Measurements from ENCODE around the gene SCGN.

SCGN gene

DNA sequence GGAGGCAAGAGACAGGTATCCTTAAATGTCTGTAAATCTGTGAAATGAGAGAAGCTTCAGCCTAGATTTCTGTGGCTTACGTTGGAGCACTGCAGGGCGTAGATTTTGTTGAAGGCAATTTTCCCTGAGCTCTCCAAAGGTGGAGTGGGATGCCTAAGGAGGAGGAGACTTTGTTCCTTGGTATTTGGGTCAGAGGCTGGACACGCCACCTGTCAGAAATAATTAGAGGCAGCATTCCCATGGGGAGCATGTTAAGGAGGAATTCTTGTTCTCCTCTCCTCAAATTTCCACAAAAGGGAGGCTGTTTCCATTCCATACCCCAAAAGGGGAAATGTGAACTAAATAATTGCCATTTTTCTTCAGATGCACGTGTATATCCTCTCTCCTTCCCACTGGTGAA is 11.1 kb upstream of the SCGN start:
- no peak for DNase-seq (ENCODE audit: low read depth)

DNA sequence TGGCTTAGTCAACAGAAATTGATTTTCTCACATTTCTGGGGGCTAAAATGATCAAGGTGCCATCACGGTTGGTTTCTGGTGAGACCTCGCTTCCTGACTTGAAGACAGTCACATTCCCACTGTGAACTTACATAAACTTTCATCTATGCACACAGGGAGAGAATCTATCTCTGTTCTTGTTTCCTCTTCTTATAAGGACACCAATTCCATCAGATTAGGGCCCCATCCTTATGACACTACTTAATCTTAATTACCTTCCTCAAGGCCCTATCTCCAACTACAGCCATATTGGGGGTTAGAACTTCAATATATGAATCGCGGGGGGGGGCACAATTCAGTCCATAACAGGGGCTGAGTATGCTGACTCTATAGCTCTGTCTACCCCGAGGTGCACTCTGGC is 10.6 kb upstream of the SCGN start:
- DNase-seq (ENCODE audit: low read depth) = no peak

DNA sequence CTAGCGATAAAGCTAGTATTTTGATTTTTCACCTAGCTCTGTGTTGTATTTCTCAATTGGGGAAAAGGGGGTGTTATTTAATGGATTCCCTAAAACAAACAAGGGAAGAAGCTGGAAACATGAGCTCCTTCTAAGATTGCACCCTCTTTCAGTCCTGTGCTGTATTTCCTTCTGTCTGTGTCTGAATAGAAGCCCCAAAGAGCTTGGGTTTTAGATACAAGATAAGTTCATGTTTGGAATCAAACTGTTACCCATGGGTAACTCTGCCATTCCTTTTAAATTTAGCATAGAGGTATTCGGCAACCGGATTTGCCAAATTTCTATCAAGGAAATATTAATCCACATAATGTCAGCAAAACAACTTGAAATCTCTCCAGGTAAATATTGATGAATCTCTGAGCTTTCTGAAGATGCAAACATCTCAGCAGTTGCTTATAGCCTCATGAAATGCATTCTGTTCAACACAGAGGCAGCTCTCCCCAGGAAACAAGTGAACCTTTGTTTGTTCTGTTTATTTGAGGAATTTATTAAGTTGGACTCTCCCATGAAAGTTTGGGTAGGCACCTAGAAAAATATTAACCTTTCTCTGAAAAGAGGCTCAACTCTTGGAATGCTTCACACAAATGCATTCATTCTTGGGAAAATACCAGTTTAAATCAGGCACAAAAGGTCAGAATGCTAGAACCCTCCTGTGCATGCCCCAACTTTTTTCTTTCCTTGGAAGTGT is 9.9 kb upstream of the SCGN start:
- DNase-seq (ENCODE audit: low read depth) = no peak

DNA sequence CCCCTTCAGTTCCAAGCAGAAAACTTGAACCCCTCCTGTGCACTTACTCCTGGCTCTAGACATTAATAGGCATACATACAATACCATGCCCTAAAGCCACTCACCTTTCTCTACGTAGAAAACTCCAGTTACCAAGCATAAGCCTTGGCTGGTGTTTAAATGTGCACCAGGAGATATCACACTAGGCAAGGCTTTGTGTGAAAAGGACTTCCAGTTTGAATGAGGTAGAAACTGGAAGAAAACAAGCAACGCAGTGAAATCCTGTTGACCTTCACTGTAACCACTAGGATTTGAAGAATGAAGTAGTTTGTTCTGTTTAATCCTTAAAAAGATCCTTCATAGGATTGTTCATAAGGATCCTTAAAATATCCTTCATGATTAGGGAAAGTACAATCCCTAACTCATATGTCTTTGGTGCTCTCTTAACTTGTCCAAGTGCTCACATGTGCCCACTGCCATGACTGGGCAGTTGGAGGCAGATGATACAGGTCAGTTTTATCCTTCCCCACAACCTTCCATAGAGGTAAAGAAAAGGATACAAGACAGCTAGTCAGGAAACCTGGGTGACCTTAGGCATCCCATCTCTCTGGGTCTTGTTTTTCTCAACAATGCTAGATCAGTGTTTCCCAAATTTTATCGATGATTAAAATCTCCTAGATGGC is 9.2 kb upstream of the SCGN start:
- DNase-seq (ENCODE audit: low read depth) = no peak

DNA sequence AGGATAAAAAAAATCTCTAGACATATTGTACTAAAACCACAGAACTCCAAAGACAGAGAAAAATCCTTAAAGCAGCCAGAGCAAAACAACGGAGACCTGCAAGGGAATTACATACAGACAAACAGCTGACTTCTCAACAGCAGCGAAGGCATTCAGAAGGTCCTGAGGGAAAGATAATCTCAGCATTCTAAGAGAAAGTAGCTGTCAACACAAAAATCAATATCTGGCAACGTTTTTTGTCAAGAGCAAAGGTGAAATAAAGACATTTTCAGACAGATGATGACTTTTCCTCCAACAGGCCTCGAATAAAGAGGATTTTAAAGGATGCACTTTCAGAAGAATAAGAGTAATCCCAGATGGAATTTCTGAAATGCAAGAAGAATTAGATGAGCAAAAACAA is 6.1 kb upstream of the SCGN start:
- DNase-seq (ENCODE audit: low read depth) = no peak

DNA sequence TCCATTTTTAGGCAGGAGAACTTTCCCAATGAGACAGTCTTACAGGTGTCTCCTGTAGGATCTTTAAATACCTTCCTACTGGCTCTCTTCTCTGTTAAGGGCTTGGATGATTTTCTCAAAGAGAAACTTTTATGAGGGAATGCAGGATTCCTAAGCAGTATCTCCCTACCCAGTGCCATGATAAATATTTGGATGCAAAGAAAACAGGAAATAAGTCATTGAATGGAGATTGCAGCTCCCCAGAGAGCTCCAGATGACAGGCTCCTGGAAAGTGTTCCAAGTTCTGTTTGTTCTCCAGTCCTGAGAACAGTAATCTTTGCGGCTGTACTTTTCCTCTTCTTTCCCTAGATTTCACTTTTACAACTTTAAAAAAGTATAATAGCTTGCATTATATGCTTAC is 2.4 kb upstream of the SCGN start:
- no peak for DNase-seq (ENCODE audit: low read depth)

DNA sequence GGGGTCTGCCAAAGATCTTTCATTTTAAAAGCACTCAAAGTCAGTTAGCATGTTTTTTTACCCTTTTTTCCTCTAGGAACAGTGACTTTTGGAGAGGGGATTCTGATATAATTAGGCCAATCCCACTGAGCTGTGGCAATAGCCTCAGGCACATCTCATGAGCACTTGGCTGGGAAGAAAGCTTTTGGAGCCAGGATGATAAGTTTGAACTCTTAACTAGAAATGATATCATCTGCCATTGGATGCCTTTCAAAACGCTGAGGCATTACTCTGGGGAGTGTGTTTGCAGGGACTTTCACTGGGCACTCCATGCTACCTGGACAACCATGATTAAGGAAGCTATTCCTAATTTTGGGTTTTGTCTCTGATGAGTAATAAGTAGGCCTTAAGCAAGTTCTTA is 3.7 kb downstream of the SCGN start:
- DNase-seq (ENCODE audit: low read depth) = no peak

DNA sequence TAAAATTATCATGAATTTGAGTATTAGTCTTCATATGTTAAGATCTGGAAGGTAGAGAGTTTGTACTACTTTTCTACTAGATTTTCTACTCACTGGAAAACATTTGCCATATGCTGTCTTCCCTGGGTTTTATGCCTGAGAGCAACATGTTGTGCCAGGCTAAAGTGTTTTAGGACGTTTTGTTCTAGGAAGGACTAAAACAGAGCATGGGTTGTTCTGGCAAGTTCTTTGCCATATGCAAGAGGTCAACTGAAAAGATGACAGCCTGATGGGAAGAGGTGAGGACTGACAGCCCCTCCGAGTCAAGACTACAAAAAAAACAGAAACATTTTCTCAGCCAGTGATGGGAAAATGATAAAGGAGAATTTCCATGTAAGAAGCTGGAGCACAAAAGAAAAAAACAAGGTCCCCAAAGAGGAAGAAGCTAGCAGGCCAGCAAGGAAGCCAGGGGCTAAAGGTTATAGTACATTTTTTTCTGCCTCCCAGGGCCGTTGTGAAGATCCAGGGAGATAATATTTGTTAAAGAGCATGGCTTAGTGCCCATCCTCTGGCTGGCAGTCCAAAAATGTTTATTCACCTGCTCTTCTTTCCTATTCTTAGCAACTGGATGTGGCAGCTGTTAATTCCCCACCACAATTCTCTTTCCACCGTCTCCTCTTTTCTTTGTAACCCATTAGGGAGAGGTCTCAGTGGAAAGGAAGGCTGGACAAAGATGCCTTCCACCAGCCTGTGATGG is 7.8 kb downstream of the SCGN start:
- DNase-seq (ENCODE audit: low read depth) = no peak

DNA sequence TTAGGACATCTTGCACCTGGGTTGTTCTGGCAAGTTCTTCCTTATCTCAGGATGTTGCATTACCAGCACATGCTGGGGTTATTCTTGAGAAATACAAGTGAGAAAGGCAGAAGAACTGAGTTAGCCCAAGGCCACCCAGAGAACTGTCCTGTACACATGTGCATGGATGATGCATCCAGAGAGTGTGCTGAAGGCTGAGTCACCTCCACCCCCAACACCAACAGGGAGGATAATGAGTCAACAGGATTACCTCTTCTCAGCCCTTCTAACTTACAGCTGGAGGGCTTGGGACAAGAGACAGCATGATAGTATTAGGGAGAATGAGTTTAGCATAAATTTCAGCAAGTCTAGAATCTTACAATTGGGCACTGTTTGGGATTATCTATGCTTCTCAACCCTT is 8.5 kb downstream of the SCGN start:
- DNase-seq (ENCODE audit: low read depth) = peak; percentile 38

DNA sequence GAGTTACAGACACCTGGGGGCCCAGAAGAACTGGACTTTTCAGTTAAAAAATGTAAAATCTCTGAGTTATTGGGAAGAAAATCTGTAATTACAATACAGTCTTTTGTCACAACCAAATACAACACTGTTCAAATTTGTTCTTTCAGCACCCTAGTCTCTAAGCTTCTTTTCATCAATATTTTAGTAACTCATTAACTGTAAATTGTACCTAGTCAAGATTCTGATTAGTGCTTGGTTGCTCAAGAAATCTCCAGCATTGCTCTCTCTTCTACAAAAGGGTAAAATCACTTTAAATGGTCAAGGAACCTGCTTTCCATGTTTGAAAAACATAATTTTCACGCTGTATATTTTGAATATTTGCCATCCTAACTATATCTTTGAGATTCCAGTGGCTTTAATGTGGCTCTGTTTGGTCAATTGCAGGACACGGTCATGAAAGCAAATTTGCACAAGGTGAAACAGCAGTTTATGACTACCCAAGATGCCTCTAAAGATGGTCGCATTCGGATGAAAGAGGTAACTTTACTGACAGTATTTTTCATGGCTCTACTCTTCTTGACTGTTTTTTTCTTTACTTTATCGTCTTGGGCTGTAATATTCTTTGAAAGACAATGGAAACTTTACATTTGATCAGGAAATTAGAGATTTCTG is 9.2 kb downstream of the SCGN start:
- no peak for DNase-seq (ENCODE audit: low read depth)

DNA sequence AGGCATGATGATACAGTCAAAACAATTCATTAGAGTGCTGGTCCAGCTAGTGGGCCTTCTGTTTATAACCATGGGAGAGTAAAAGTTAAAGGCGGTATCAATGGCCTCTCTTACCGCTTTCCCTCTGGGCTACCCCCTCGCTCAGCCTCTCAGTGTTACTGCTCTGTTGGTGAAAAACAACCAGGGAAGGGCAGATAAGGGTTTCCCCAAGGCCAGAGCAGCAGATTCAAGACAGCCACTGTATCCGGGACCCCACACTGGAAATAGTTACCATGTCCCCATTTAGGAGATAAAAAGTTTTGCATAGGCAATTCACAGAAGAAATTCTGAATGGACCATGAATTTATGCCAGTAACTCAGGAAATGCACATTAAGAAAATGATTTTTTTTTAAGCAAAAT is 13.4 kb downstream of the SCGN start:
- DNase-seq (ENCODE audit: low read depth) = no peak

DNA sequence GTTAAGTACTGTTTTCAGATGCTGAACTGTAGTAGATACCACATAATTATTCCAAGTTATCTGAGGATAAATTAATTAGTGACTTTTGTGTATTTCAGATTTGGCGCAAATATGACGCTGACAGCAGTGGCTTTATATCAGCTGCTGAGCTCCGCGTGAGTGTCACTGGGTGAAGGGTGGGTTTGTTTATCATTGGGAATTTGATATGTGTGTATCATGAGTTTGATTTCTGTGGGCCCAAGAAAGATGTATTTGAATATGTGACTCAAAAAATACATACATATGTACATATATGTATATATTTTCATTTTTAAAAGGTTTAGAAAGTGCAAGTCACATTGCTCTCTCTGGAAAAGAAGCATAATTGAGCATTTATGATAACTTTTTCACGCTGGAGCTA is 17.4 kb downstream of the SCGN start:
- DNase-seq (ENCODE audit: low read depth) = no peak

DNA sequence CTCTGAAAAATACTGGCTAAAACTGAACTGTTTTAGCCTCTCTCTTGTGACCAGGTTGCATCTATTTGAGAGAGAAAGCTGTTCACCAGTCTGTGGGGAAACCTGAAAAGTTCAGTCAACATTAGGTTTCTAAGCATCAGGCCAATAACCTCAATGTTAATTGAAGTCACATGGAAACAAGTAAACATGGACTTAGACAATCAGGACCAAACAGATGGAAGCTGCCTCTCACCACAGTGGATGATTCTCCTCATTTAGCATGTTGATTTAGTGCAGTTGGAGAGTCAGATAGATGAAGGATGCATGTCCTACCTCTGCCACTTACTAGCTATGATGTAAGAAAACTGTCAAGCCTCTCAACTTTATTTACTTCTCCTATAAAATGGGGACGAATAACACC is 18.2 kb downstream of the SCGN start:
- no peak for DNase-seq (ENCODE audit: low read depth)

DNA sequence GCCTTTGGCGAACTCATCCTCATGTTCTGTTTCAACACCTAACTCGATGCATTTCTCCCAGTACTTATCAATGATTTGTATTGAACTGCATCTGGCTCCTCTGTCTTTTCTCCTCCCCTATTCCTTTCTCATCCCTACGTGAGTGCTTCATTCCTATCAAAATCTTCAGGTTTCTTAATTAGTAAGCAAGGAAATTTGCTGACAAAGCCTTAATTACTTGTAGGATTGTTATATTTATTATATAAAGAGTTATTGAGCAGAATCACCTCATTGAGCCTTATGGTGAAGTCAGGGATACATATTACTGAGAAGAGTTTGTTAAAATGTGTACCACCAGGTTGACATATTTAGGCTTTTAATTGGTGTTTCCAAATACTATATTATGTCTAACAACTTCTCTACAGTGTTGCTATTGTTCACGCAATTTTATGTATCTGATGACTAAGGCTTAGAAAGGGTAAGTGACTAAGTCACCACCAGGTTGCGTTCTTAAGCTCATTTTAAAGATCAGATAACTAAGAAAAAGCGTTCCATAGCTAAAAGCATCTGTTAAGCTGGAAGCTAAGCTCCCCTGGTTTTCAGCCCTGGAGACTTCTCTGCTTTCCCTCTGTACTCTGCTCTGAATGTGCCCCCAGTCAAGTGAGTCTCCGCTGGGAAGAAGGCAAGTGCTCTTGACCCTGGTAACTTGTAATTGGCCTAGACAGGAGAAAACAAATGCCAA is 18.9 kb downstream of the SCGN start:
- no peak for DNase-seq (ENCODE audit: low read depth)

DNA sequence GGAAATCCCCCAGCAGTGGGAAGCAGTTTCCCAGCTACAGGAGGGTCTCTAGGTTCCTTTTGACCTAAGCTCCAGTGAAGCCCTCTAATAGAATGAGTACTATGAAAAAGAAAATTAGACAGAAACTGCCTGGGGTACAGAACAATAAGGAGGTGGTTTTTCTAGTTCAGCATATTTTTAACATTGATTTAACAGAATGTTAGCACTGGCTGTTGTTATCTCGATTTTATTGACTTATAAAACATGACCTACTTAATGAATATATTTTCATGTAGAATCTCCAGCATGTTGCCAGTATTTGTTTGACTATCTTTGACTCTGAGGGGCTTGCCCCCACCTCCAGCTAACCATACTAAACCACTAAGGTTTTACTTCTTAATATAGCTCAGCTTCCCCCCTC is 19.6 kb downstream of the SCGN start:
- DNase-seq (ENCODE audit: low read depth) = no peak

DNA sequence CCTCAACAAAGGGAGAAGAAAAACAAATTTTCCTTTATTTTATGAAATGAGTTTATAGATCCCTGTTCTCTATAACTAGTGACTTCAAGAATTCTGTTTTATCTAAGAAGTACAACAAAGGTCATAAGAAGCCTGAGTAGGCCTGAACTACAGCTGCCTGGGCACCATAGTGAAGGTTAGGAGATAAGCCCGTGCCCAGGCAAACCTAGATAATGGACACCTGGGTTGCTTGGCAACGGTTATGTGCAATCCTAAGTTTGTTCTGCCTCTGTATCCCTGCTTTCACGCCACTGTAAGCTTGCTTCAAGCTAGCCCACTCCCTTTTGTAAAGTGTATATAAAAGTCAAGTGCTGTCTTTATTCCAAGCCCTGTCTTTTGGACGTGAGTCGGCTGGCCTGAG is 23.2 kb downstream of the SCGN start:
- DNase-seq (ENCODE audit: low read depth) = no peak

DNA sequence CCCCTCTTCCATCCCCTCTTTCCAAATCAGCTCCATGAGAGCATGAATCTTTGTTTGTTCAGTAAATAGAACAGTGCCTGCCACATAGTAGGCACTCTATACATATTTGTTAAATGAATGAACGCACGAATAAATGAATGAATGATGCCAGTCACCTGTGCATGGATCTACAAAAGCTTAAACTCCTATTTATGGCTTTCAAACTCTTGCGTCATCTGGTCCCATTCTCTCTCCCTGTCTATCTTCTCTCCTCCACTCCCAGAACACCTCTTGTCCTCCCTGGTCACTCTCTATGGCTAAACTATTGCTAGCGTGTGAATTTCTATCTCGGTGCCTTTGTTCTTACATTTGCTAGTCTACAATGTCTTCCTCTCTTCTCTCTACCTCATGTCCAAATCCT is 24.8 kb downstream of the SCGN start:
- DNase-seq (ENCODE audit: low read depth) = no peak

DNA sequence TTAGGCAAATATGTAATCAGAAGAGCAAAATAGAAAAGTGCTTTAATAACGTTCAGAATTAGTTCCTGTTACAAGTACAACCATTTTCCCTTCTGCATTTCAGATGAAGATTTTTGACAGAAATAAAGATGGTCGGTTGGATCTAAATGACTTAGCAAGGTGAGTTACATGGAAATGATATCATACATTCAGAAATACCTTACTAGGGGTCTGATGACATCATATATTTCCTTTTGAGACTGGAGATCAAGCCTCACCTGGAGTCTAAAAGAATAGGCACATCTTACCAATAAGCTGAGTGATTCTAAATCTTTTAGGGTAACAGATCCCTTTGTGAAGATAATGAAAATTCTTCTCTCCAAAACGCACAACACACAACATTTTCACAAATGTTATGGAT is 29.8 kb downstream of the SCGN start:
- no peak for DNase-seq (ENCODE audit: low read depth)

DNA sequence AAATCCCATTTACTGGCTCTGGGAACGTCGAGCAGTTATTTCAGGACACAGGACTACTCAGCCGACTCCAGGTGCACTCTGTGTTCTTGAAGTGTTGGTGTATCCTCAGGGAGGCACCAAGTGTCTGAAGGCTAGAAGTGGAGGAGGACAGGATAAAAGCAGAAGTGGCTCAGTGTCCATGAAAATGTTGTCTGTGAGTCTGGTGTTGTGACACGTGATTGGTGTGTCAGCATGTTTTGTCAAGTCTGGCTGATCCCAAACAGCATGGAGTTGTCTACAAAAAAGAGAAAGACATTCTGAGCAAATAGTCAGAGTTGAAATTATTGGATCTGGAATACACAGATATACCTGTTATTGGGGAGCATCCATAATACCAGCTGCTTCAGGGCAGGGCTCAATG is 30.3 kb downstream of the SCGN start:
- DNase-seq (ENCODE audit: low read depth) = no peak

DNA sequence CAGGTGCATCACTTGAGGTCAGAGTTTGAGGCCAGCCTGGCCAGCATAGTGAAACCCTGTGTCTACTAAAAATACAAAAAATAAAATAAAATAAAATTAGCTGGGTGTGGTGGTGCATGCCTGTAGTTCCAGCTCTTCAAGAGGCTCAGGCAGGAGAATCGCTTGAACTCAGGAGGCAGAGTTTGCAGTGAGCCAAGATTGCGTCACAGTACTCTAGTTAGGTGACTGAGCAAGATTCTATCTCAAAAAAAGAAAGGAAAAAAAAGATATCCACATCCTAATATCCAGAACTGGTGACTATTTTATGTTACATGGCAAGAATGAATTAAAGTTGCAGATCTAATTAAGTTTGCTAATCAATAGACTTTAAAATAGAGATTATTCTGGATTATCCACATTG is 32.5 kb downstream of the SCGN start:
- no peak for DNase-seq (ENCODE audit: low read depth)

DNA sequence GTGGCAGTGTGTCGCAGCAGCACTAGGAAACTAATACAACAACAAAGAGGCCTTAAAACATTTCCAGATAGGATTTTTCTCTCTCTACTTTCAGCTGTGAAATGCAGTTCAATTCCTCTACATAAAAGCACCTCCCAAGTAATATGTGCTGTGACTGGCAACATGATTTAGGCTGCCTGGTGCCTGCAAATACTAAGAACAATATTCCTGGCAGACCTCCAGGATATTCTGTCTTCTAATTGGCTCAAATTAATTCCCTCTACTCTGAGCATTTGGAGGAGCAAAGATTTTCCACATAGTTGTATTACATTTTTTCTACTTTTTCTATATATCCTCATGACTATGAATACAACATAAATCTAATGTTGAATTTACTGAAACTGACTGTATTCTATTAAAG is 33.2 kb downstream of the SCGN start:
- no peak for DNase-seq (ENCODE audit: low read depth)

DNA sequence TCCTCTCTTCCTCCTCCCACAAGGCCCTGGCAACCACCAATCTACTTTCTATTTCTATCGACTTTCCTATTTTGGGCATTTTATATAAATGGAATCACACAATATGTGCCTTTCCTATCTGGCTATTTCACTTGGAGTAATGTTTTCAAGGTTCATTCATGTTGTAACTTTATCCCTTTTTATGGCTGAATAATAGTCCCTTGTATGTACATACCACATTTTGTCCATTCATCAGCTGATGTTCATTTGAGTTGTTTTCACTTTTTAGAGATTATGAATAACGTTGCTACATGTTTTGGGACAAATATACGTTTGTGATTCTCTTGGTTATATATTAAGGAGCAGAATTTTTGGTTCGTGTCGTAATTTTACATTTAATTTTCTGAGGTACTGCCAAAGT is 33.9 kb downstream of the SCGN start:
- DNase-seq (ENCODE audit: low read depth) = no peak

Measured in HS-27A (cell line).